OCI-LY3 (cell line): ENCODE data around the gene OR51I2.

Source experiments
- H2AFZ ChIP-seq: fragments of 200-600, 300-600 bp; shearing (Covaris generic); 2 replicates; pipeline ENCODE4 v1.6.0; 2014; ENCODE audit warnings: antibody characterized with exemption, low read depth, low read length
- H3K27ac ChIP-seq: fragments of 200-600, 300-600 bp; sonication (generic); 2 replicates; pipeline ENCODE4 v1.5.1; 2014; ENCODE audit warnings: mild to moderate bottlenecking, low read length, moderate library complexity, mixed read lengths
- H3K27me3 ChIP-seq: fragments of 200-600, 300-600 bp; sonication (generic); 2 replicates; pipeline ENCODE4 v1.6.1; 2014; ENCODE audit warnings: low read depth, low read length, mixed read lengths
- H3K36me3 ChIP-seq: fragments of 200-600, 300-600 bp; sonication (generic); replicated peaks from 2 replicates; pipeline ENCODE3; 2014; ENCODE audit warnings: low read depth, low read length, mixed read lengths
- H3K4me1 ChIP-seq: fragments of 300-600, 200-600 bp; sonication (generic); 2 replicates; pipeline ENCODE4 v1.6.1; 2014; ENCODE audit warnings: low read length, mixed read lengths
- H3K4me2 ChIP-seq: fragments of 200-600, 300-600 bp; sonication (generic); 2 replicates; pipeline ENCODE4 v1.6.1; 2014; ENCODE audit warnings: low read length, mixed read lengths
- H3K4me3 ChIP-seq: fragments of 300-600, 200-600 bp; sonication (generic); 2 replicates; pipeline ENCODE4 v1.5.1; 2014; ENCODE audit warnings: antibody characterized with exemption, mild to moderate bottlenecking, low read length, moderate library complexity
- H3K79me2 ChIP-seq: fragments of 300-600, 200-600 bp; shearing (Covaris generic); 2 replicates; pipeline ENCODE4 v1.6.1; 2014; ENCODE audit warnings: mild to moderate bottlenecking, low read length, mixed read lengths
- H3K9ac ChIP-seq: fragments of 300-600, 200-600 bp; shearing (Covaris generic); 2 replicates; pipeline ENCODE4 v1.6.0; 2014; ENCODE audit warnings: mild to moderate bottlenecking, low read length, moderate library complexity
- H3K9me3 ChIP-seq: fragments of 200-600, 300-600 bp; shearing (Covaris generic); 2 replicates; pipeline ENCODE4 v1.6.1; 2014; ENCODE audit warnings: low read length, mixed read lengths; ENCODE audit not compliant: insufficient read depth
- H4K20me1 ChIP-seq: fragments of 200-600, 300-600 bp; sonication (generic); 2 replicates; pipeline ENCODE4 v1.6.1; 2016; ENCODE audit warnings: low read length, mixed read lengths; ENCODE audit not compliant: insufficient read depth
- CTCF ChIP-seq: fragments of 200-600, 300-600 bp; sonication (generic); IDR thresholded peaks from 2 replicates; pipeline ENCODE4 v1.5.1; 2014; ENCODE audit warnings: antibody characterized with exemption, low read length, low read depth
- EZH2phosphoT487 ChIP-seq: fragments of 200-600 bp; shearing (Covaris generic); IDR thresholded peaks from 2 replicates; pipeline ENCODE4 v1.6.1; 2018; ENCODE audit warnings: antibody characterized with exemption, mixed run types, low read depth

The OR51I2 gene

GRCh38 chr11:5486003-5486402 is 36.9 kb downstream of the OR51I2 start:
- Histone ChIP-seq H3K4me3 (no peak overlapping the region), H3K4me2 (no peak overlapping the region), H4K20me1 (no peaks in the 10 kb centered on the region), H3K27ac (no peak overlapping the region), H3K27me3 (0 out of 2 replicates have a peak, but pooled peaks cover 7% of the 10 kb centered on the region), H3K36me3 (no peaks in the 10 kb centered on the region), H3K9ac (no peak overlapping the region), H3K79me2 (no peaks in the 10 kb centered on the region), H3K9me3 (no peaks in the 10 kb centered on the region), H2AFZ (no peak overlapping the region), H3K4me1 (peaks cover 4% of the 10 kb centered on the region; the same call in 1 of the 2 replicates)
- TF ChIP-seq CTCF (no peak), EZH2phosphoT487 (no peak)

DNA sequence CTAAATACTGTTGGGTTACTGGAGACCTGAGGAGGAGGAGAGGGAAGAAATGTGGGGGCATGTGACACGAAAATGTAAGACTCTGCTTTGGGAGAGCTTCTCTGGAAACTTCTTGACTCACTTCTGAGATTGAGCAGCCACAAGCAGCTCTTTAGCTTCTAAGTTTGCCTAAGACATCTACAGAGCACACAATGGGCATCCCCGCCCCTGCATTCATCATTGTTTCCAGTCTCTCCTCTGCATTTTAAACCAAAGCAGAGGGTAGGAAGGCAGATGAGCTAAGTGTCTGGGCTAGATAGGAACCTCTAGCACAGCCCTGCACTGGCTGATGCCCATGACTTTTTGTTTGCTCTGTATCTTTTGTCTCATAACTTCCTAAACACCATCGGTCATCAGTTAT is 37.3 kb downstream of the OR51I2 start:
- TF ChIP-seq EZH2phosphoT487: no peak
- TF ChIP-seq CTCF: no peak
- Histone ChIP-seq H3K9ac (no peak overlapping the region), H4K20me1 (no peaks in the 10 kb centered on the region), H3K9me3 (no peaks in the 10 kb centered on the region), H3K4me1 (peaks cover 4% of the 10 kb centered on the region; the same call in 1 of the 2 replicates), H3K4me3 (no peak overlapping the region), H3K36me3 (no peaks in the 10 kb centered on the region), H2AFZ (no peak overlapping the region), H3K27ac (no peak overlapping the region), H3K4me2 (no peak overlapping the region), H3K27me3 (0 out of 2 replicates have a peak, but pooled peaks cover 7% of the 10 kb centered on the region), H3K79me2 (no peaks in the 10 kb centered on the region)

- TF ChIP-seq CTCF (no peak), EZH2phosphoT487 (no peak)
- no peak within 1 kb of the TSS for H3K9ac ChIP-seq
- H3K79me2 ChIP-seq: no peaks in the 10 kb centered on the region
- no peaks in the 10 kb centered on the region for H3K9me3 ChIP-seq
- 0 out of 2 replicates have a peak, but pooled peaks cover 7% of the 10 kb centered on the region for H3K27me3 ChIP-seq
- no peak within 1 kb of the TSS for H2AFZ ChIP-seq
- H3K27ac ChIP-seq: no peak within 1 kb of the TSS
- no peak within 1 kb of the TSS for H3K4me3 ChIP-seq
- H4K20me1 ChIP-seq: no peaks in the 10 kb centered on the region
- H3K4me1 ChIP-seq: peaks cover 4% of the 10 kb centered on the region; the same call in 1 of the 2 replicates
- H3K4me2 ChIP-seq: no peak within 1 kb of the TSS
- no peaks in the 10 kb centered on the region for H3K36me3 ChIP-seq
Observed at GRCh38 chr11:5488385-5488784, 39.3 kb downstream of the OR51I2 start, which contains the start of gene OR52D1. OR52D1 (plus strand) TSS chr11:5488685; CDS start chr11:5488707, 22 bp downstream.

DNA sequence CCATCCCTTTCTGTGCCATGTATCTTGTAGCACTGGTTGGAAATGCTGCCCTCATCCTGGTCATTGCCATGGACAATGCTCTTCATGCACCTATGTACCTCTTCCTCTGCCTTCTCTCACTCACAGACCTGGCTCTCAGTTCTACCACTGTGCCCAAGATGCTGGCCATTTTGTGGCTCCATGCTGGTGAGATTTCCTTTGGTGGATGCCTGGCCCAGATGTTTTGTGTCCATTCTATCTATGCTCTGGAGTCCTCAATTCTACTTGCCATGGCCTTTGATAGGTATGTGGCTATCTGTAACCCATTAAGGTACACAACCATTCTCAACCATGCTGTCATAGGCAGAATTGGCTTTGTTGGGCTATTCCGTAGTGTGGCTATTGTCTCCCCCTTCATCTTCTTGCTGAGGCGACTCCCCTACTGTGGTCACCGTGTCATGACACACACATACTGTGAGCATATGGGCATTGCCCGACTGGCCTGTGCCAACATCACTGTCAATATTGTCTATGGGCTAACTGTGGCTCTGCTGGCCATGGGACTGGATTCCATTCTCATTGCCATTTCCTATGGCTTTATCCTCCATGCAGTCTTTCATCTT is 39.8 kb downstream of the OR51I2 start:
- H3K9me3 ChIP-seq: no peaks in the 10 kb centered on the region
- no peaks in the 10 kb centered on the region for H3K79me2 ChIP-seq
- no peak overlapping the region for H3K4me2 ChIP-seq
- H2AFZ ChIP-seq: no peak overlapping the region
- no peak overlapping the region for H3K9ac ChIP-seq
- TF ChIP-seq EZH2phosphoT487 (no peak), CTCF (no peak)
- H3K27ac ChIP-seq: no peak overlapping the region
- H3K27me3 ChIP-seq: 0 out of 2 replicates have a peak, but pooled peaks cover 7% of the 10 kb centered on the region
- H3K36me3 ChIP-seq: no peaks in the 10 kb centered on the region
- peaks cover 4% of the 10 kb centered on the region; the same call in 1 of the 2 replicates for H3K4me1 ChIP-seq
- H3K4me3 ChIP-seq: no peak overlapping the region
- no peaks in the 10 kb centered on the region for H4K20me1 ChIP-seq
